HG03378 (cell line): ENCODE results near the gene HEBP1.

Experiments used
- ATAC-seq: cut with Tn5 transposase; IDR thresholded peaks from one replicate; pipeline ENCODE4 v1.9.1; 2021; ENCODE audit warnings: mild to moderate bottlenecking, moderate library complexity; ENCODE audit not compliant: unreplicated experiment

HEBP1 gene

GRCh38 chr12:13024531-13024916 lies 24.5 kb upstream of the HEBP1 start:
- ATAC-seq: no peak

GRCh38 chr12:13023811-13024530 lies 23.9 kb upstream of the HEBP1 start:
- no peak for ATAC-seq

- no peak for ATAC-seq
These were observed 22.8 kb upstream of the HEBP1 start for GRCh38 chr12:13022851-13023271.

- ATAC-seq: no peak
These were observed 11.0 kb upstream of the HEBP1 start for GRCh38 chr12:13011098-13011497.

- no peak for ATAC-seq
These were observed 8.8 kb upstream of the HEBP1 start for GRCh38 chr12:13008741-13009380.

- no peak for ATAC-seq
These were observed 7.6 kb upstream of the HEBP1 start for GRCh38 chr12:13007496-13008233.

- ATAC-seq: no peak
These were observed 5.6 kb upstream of the HEBP1 start for GRCh38 chr12:13005649-13006048.

- no peak for ATAC-seq
These were observed 4.9 kb upstream of the HEBP1 start for GRCh38 chr12:13004986-13005385.

- no peak for ATAC-seq
These were observed 4.3 kb upstream of the HEBP1 start for GRCh38 chr12:13004361-13004760.

GRCh38 chr12:13002301-13003097 lies 2.4 kb upstream of the HEBP1 start:
- no peak for ATAC-seq

- ATAC-seq: no peak
These were observed 1.6 kb upstream of the HEBP1 start for GRCh38 chr12:13001775-13002040.

- peak; percentile 7 for ATAC-seq
These were observed 1.1 kb upstream of the HEBP1 start for GRCh38 chr12:13000925-13001774.

GRCh38 chr12:13000616-13000924 lies 505 bp upstream of the HEBP1 start:
- peak; percentile 45 for ATAC-seq

- no peak for ATAC-seq
These were observed 650 bp downstream of the HEBP1 start for GRCh38 chr12:12999271-12999958.

- no peak for ATAC-seq
These were observed 1.8 kb downstream of the HEBP1 start for GRCh38 chr12:12998248-12998647.

- no peak for ATAC-seq
These were observed 2.3 kb downstream of the HEBP1 start for GRCh38 chr12:12997734-12998133.

GRCh38 chr12:12997156-12997555 lies 2.9 kb downstream of the HEBP1 start:
- no peak for ATAC-seq

- ATAC-seq: no peak
These were observed 3.9 kb downstream of the HEBP1 start for GRCh38 chr12:12996209-12996608.

- no peak for ATAC-seq
These were observed 5.0 kb downstream of the HEBP1 start for GRCh38 chr12:12995088-12995487.

GRCh38 chr12:12993367-12993766 lies 6.7 kb downstream of the HEBP1 start:
- no peak for ATAC-seq
